ENCODE data around the gene BRSK1. TPM values are rescaled to one million over a fixed set of nuclear protein-coding genes. Genes with fewer than 3 reads are reported as not detected.

Gene BRSK1
- total RNA-seq, 1 donor from 2014 or later: 6.5 TPM

GRCh38 chr19:55265173-55265572 lies 18.6 kb upstream of the BRSK1 start:
- H3K36me3 ChIP-seq: peaks cover 0 to 6% of the 10 kb centered on the region in 2 donors
- no peaks in the 10 kb centered on the region for H3K9me3 ChIP-seq
- H3K4me3 ChIP-seq: no peak overlapping the region
- no peak for TF ChIP-seq CTCF (IDR thresholded peaks at IDR 0.05)
- no peak for DNase-seq (ENCODE audit: low spot score in 2 of 2)
- intact Hi-C loops (cut with DNase I): no loop called here
- H3K27ac ChIP-seq: no peak overlapping the region
- no peaks in the 10 kb centered on the region for H3K4me1 ChIP-seq
- H3K27me3 ChIP-seq: no peaks in the 10 kb centered on the region

GRCh38 chr19:55265723-55266386 lies 17.9 kb upstream of the BRSK1 start:
- Histone ChIP-seq H3K4me1 (no peaks in the 10 kb centered on the region), H3K27ac (no peak overlapping the region), H3K27me3 (no peaks in the 10 kb centered on the region), H3K9me3 (no peaks in the 10 kb centered on the region), H3K36me3 (peaks cover 0 to 10% of the 10 kb centered on the region in 2 donors), H3K4me3 (no peak overlapping the region)
- no peak for DNase-seq (ENCODE audit: low spot score in 2 of 2)
- TF ChIP-seq CTCF (IDR thresholded peaks at IDR 0.05): no peak
- intact Hi-C loops (cut with DNase I): no loop called here

GRCh38 chr19:55266404-55266803 lies 17.4 kb upstream of the BRSK1 start:
- no peaks in the 10 kb centered on the region for H3K4me1 ChIP-seq
- DNase-seq (ENCODE audit: low spot score in 2 of 2): no peak
- TF ChIP-seq CTCF (IDR thresholded peaks at IDR 0.05): no peak
- intact Hi-C loops (cut with DNase I): no loop called here
- H3K36me3 ChIP-seq: peaks cover 4 to 16% of the 10 kb centered on the region in 2 donors
- H3K27me3 ChIP-seq: no peaks in the 10 kb centered on the region
- no peaks in the 10 kb centered on the region for H3K9me3 ChIP-seq
- H3K4me3 ChIP-seq: no peak overlapping the region
- no peak overlapping the region for H3K27ac ChIP-seq

GRCh38 chr19:55266840-55267239 lies 17.0 kb upstream of the BRSK1 start:
- Histone ChIP-seq H3K27me3 (no peaks in the 10 kb centered on the region), H3K27ac (no peak overlapping the region), H3K36me3 (peaks cover 4 to 18% of the 10 kb centered on the region in 2 donors), H3K4me1 (no peaks in the 10 kb centered on the region), H3K4me3 (no peak overlapping the region), H3K9me3 (no peaks in the 10 kb centered on the region)
- no peak for TF ChIP-seq CTCF (IDR thresholded peaks at IDR 0.05)
- no peak for DNase-seq (ENCODE audit: low spot score in 2 of 2)
- intact Hi-C loops (cut with DNase I): no loop called here

GRCh38 chr19:55269299-55269698 lies 14.5 kb upstream of the BRSK1 start:
- H3K27me3 ChIP-seq: no peaks in the 10 kb centered on the region
- H3K4me3 ChIP-seq: no peak overlapping the region
- no peaks in the 10 kb centered on the region for H3K9me3 ChIP-seq
- no peak for DNase-seq (ENCODE audit: low spot score in 2 of 2)
- no peaks in the 10 kb centered on the region for H3K4me1 ChIP-seq
- TF ChIP-seq CTCF (IDR thresholded peaks at IDR 0.05): no peak
- intact Hi-C loops (cut with DNase I): no loop called here
- peaks cover 16 to 42% of the 10 kb centered on the region in 2 donors for H3K36me3 ChIP-seq
- no peak overlapping the region for H3K27ac ChIP-seq

Data from ascending aorta (tissue), 2 donors.